Measurements from ENCODE around the gene PTPN1. TPM values are rescaled to one million over a fixed set of nuclear protein-coding genes. Genes with fewer than 3 reads are reported as not detected.

PTPN1 gene
- total and polyA plus RNA-seq, 2 of the 13 experiments (the other 11 are each of a cell fraction or from before 2014, with no cell fraction given), result 17.7 to 37.2 TPM

DNA sequence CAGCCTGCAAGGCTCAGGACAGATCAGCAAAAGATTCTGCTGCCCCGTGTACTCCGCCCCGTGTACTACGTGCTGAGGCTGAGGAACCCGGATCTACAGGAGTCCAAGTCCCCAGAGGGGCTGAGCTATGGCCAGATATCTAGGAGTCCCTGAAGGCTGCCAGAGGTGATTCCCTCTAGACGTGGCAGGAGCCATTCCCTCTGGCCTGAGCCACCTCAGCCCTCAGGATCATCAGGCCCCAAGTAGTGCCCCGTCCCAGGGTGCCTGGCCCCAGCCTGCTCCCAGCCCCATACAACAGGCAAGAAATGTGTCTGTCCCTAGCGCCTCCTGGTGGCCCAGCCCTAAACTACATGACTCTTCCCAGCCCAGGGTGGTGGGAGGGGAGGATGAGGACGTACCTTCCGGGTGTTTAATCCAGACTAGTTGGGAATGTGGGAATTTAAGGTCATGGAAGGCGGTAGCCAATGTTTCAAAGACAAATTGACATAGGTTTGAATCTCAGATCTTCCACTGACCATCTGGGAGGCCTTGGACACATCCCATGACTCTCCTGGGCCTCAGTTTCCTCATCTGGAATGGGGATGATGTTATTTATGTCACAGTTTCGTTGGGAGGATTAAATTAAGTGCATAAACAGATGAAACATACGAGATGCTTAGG is 49.4 kb upstream of the PTPN1 start (continued):
- TF ChIP-seq YEATS4 (CRISPR knock-in tag; IDR thresholded peaks at IDR 0.05; ENCODE audit: borderline replicate concordance), result peak; percentile 62; the same call in 1 of the 2 replicates
- no peak for TF ChIP-seq CHCHD3 (CRISPR knock-in tag; IDR thresholded peaks at IDR 0.05)
- TF ChIP-seq ZNF205 (CRISPR knock-in tag; IDR thresholded peaks at IDR 0.05), result peak; percentile 85; the same call in 1 of the 2 replicates
- TF ChIP-seq ATF7 (IDR thresholded peaks at IDR 0.05), result no peak
- no peak; the same call in 1 of the 2 replicates for TF ChIP-seq ATF7 (CRISPR knock-in tag; IDR thresholded peaks at IDR 0.05)
- TF ChIP-seq, protein P1, sequence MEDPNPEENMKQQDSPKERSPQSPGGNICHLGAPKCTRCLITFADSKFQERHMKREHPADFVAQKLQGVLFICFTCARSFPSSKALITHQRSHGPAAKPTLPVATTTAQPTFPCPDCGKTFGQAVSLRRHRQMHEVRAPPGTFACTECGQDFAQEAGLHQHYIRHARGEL (CRISPR knock-in tag; IDR thresholded peaks at IDR 0.05), result 0 out of 2 replicates have a peak, but pooled peaks have one; percentile 93
- TF ChIP-seq ZNF317 (CRISPR knock-in tag; IDR thresholded peaks at IDR 0.05), result peak; percentile 91
- no peak for TF ChIP-seq PHB2 (IDR thresholded peaks at IDR 0.05; ENCODE audit: partially characterized antibody)
- TF ChIP-seq CEBPB (IDR thresholded peaks at IDR 0.05; ENCODE audit: borderline replicate concordance, low read depth, low read length), result no peak
- no peak for TF ChIP-seq FOXK2 (IDR thresholded peaks at IDR 0.05)
- no peak; the same call in 1 of the 2 replicates for TF ChIP-seq KDM1A (CRISPR knock-in tag; IDR thresholded peaks at IDR 0.05)
- TF ChIP-seq CCAR2 (optimal IDR thresholded peaks at IDR 0.05; ENCODE audit: low read depth, low read length), result no peak
- no peak for TF ChIP-seq GATA4 (IDR thresholded peaks at IDR 0.05; ENCODE audit: borderline replicate concordance, low read depth)
- TF ChIP-seq, protein P2, sequence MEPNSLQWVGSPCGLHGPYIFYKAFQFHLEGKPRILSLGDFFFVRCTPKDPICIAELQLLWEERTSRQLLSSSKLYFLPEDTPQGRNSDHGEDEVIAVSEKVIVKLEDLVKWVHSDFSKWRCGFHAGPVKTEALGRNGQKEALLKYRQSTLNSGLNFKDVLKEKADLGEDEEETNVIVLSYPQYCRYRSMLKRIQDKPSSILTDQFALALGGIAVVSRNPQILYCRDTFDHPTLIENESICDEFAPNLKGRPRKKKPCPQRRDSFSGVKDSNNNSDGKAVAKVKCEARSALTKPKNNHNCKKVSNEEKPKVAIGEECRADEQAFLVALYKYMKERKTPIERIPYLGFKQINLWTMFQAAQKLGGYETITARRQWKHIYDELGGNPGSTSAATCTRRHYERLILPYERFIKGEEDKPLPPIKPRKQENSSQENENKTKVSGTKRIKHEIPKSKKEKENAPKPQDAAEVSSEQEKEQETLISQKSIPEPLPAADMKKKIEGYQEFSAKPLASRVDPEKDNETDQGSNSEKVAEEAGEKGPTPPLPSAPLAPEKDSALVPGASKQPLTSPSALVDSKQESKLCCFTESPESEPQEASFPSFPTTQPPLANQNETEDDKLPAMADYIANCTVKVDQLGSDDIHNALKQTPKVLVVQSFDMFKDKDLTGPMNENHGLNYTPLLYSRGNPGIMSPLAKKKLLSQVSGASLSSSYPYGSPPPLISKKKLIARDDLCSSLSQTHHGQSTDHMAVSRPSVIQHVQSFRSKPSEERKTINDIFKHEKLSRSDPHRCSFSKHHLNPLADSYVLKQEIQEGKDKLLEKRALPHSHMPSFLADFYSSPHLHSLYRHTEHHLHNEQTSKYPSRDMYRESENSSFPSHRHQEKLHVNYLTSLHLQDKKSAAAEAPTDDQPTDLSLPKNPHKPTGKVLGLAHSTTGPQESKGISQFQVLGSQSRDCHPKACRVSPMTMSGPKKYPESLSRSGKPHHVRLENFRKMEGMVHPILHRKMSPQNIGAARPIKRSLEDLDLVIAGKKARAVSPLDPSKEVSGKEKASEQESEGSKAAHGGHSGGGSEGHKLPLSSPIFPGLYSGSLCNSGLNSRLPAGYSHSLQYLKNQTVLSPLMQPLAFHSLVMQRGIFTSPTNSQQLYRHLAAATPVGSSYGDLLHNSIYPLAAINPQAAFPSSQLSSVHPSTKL (CRISPR knock-in tag; IDR thresholded peaks at IDR 0.05), result peak; percentile 75
- TF ChIP-seq, protein P3, sequence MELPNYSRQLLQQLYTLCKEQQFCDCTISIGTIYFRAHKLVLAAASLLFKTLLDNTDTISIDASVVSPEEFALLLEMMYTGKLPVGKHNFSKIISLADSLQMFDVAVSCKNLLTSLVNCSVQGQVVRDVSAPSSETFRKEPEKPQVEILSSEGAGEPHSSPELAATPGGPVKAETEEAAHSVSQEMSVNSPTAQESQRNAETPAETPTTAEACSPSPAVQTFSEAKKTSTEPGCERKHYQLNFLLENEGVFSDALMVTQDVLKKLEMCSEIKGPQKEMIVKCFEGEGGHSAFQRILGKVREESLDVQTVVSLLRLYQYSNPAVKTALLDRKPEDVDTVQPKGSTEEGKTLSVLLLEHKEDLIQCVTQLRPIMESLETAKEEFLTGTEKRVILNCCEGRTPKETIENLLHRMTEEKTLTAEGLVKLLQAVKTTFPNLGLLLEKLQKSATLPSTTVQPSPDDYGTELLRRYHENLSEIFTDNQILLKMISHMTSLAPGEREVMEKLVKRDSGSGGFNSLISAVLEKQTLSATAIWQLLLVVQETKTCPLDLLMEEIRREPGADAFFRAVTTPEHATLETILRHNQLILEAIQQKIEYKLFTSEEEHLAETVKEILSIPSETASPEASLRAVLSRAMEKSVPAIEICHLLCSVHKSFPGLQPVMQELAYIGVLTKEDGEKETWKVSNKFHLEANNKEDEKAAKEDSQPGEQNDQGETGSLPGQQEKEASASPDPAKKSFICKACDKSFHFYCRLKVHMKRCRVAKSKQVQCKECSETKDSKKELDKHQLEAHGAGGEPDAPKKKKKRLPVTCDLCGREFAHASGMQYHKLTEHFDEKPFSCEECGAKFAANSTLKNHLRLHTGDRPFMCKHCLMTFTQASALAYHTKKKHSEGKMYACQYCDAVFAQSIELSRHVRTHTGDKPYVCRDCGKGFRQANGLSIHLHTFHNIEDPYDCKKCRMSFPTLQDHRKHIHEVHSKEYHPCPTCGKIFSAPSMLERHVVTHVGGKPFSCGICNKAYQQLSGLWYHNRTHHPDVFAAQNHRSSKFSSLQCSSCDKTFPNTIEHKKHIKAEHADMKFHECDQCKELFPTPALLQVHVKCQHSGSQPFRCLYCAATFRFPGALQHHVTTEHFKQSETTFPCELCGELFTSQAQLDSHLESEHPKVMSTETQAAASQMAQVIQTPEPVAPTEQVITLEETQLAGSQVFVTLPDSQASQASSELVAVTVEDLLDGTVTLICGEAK (IDR thresholded peaks at IDR 0.05), result no peak
- TF ChIP-seq, protein P3 (CRISPR knock-in tag; IDR thresholded peaks at IDR 0.05), result peak; percentile 64; the same call in 1 of the 2 replicates
- no peak for TF ChIP-seq NBN (conservative IDR thresholded peaks at IDR 0.05)
